Putamen (tissue), 1 donor: ENCODE measurements around the gene TCEAL5.
"Not testable (repeated sequence)": the region's sequence is repeated elsewhere in the genome, so short reads cannot be mapped to it uniquely, and the experiment has no call there.

Experiments
- DNase-seq: peaks from one replicate; pipeline ENCODE4 v3.0.0-alpha.2; 2016; ENCODE audit warnings: low spot score

TCEAL5 gene

GRCh38 chrX:103233263-103233662 is 43.3 kb downstream of the TCEAL5 start:
- no peak for DNase-seq

DNA sequence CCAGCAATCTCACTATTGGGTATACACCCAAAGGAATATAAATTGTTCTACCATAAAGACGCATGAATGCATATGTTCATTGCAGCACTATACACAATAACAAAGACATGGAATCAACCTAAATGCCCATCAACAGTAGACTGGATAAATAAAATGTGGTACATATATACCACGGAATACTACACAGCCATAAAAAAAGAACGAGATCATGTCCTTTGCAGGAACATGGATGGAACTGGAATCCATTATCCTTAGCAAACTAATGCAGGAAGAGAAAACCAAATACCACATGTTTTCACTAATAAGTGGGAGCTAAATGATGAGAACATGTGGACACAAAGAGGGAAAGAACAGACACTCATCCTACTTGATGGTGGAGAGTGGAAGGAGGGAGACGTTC is 50.6 kb downstream of the TCEAL5 start:
- not testable (repeated sequence) for DNase-seq
